H9 (cell line): ENCODE data around the gene TYK2. TPM values are rescaled to one million over a fixed set of nuclear protein-coding genes. Genes with fewer than 3 reads are reported as not detected.

Experiments
- DNase-seq: peaks from one replicate; pipeline ENCODE4 v3.0.0-alpha.2; 2017
- H2AFZ ChIP-seq: one replicate; pipeline ENCODE4 v1.6.1; 2013; ENCODE audit warnings: mild to moderate bottlenecking, low read length, control low read depth, moderate library complexity
- H2AK5ac ChIP-seq: 2 replicates; pipeline ENCODE4 v1.6.1; 2013; ENCODE audit warnings: low read length, control low read depth, mixed read lengths; ENCODE audit not compliant: insufficient read length
- H2BK120ac ChIP-seq: one replicate; pipeline ENCODE4 v1.6.1; 2013; ENCODE audit warnings: low read depth, mild to moderate bottlenecking, low read length, control low read depth, inconsistent platforms; ENCODE audit not compliant: poor library complexity, severe bottlenecking
- H2BK12ac ChIP-seq: 2 replicates; pipeline ENCODE4 v1.6.1; 2013; ENCODE audit warnings: low read length, control low read depth, mixed read lengths, low read depth; ENCODE audit not compliant: insufficient read length
- H2BK15ac ChIP-seq: 2 replicates; pipeline ENCODE4 v1.6.1; 2013; ENCODE audit warnings: low read depth, low read length, control low read depth
- H2BK20ac ChIP-seq: one replicate; pipeline ENCODE4 v1.6.1; 2013; ENCODE audit warnings: low read depth, mild to moderate bottlenecking, low read length, control low read depth, inconsistent platforms; ENCODE audit not compliant: poor library complexity, severe bottlenecking
- H2BK5ac ChIP-seq: 2 replicates; pipeline ENCODE4 v1.6.1; 2013; ENCODE audit warnings: low read length, control low read depth, mixed read lengths; ENCODE audit not compliant: insufficient read length
- H3K14ac ChIP-seq: 2 replicates; pipeline ENCODE4 v1.6.1; 2013; ENCODE audit warnings: low read length, control low read depth; ENCODE audit not compliant: insufficient read depth
- H3K18ac ChIP-seq: 2 replicates; pipeline ENCODE4 v1.6.1; 2013; ENCODE audit warnings: low read depth, mild to moderate bottlenecking, mixed read lengths, low read length, control low read depth; ENCODE audit not compliant: insufficient read length
- H3K23ac ChIP-seq: 2 replicates; pipeline ENCODE4 v1.6.1; 2013; ENCODE audit warnings: low read length, control low read depth, mixed read lengths, low read depth; ENCODE audit not compliant: insufficient read length
- H3K23me2 ChIP-seq: 2 replicates; pipeline ENCODE4 v1.6.1; 2013; ENCODE audit warnings: low read depth, mild to moderate bottlenecking, mixed read lengths, low read length, control low read depth; ENCODE audit not compliant: insufficient read length, poor library complexity, severe bottlenecking
- H3K27ac ChIP-seq: 2 replicates; pipeline ENCODE4 v1.5.1; 2013; ENCODE audit warnings: low read length, control low read depth, mixed read lengths, low read depth; ENCODE audit not compliant: insufficient read length
- H3K27me3 ChIP-seq: 2 replicates; pipeline ENCODE4 v1.6.1; 2013; ENCODE audit warnings: low read length, control low read depth, inconsistent platforms; ENCODE audit not compliant: insufficient read depth
- H3K4ac ChIP-seq: 2 replicates; pipeline ENCODE4 v1.6.1; 2013; ENCODE audit warnings: low read depth, mild to moderate bottlenecking, control low read depth, inconsistent platforms, low read length, moderate library complexity
- H3K4me1 ChIP-seq: 2 replicates; pipeline ENCODE4 v1.6.1; 2013; ENCODE audit warnings: low read length, control low read depth, inconsistent platforms; ENCODE audit not compliant: insufficient read depth
- H3K4me2 ChIP-seq: 2 replicates; pipeline ENCODE4 v1.6.1; 2013; ENCODE audit warnings: low read length, control low read depth, mixed read lengths; ENCODE audit not compliant: insufficient read length, insufficient read depth
- H3K56ac ChIP-seq: 2 replicates; pipeline ENCODE4 v1.6.1; 2013; ENCODE audit warnings: low read depth, mild to moderate bottlenecking, mixed read lengths, low read length, control low read depth; ENCODE audit not compliant: insufficient read length
- H3K79me1 ChIP-seq: 2 replicates; pipeline ENCODE4 v1.6.1; 2013; ENCODE audit warnings: low read depth, mild to moderate bottlenecking, moderate library complexity, low read length, control low read depth, inconsistent platforms; ENCODE audit not compliant: insufficient read depth, poor library complexity, severe bottlenecking
- H3K79me2 ChIP-seq: 2 replicates; pipeline ENCODE4 v1.6.1; 2013; ENCODE audit warnings: low read length, control low read depth, inconsistent platforms; ENCODE audit not compliant: insufficient read depth
- H3K9ac ChIP-seq: 2 replicates; pipeline ENCODE4 v1.6.1; 2013; ENCODE audit warnings: low read length, control low read depth, mixed read lengths; ENCODE audit not compliant: insufficient read length; ENCODE audit errors: extremely low read depth
- H3K9me3 ChIP-seq: one replicate; pipeline ENCODE4 v1.6.1; 2013; ENCODE audit warnings: low read depth, low read length, inconsistent platforms; ENCODE audit not compliant: control insufficient read depth
- H3T11ph ChIP-seq: one replicate; pipeline ENCODE4 v1.6.1; 2013; ENCODE audit warnings: mild to moderate bottlenecking, low read length, control low read depth, inconsistent platforms
- H4K20me1 ChIP-seq: one replicate; pipeline ENCODE4 v1.6.1; 2013; ENCODE audit not compliant: control insufficient read depth, insufficient read length, insufficient read depth
- H4K5ac ChIP-seq: 2 replicates; pipeline ENCODE4 v1.6.1; 2013; ENCODE audit warnings: low read depth, mild to moderate bottlenecking, mixed read lengths, low read length, control low read depth; ENCODE audit not compliant: insufficient read length
- H4K8ac ChIP-seq: replicated peaks from 2 replicates; pipeline ENCODE4 v1.6.1; 2013; ENCODE audit warnings: low read length, control low read depth, mixed read lengths, low read depth; ENCODE audit not compliant: insufficient read length
- H4K91ac ChIP-seq: 2 replicates; pipeline ENCODE4 v1.6.1; 2013; ENCODE audit warnings: low read depth, mild to moderate bottlenecking, moderate library complexity, mixed read lengths, low read length, control low read depth; ENCODE audit not compliant: insufficient read length
- H3K27ac Mint-ChIP-seq, 3 experiments: 2 replicates in 2 of 3; 3 replicates in 1 of 3; pipeline ENCODE4 v1.8.0; 2020 to 2021; ENCODE audit warnings: mixed read lengths in 3 of 3, mild to moderate bottlenecking in 1 of 3, moderate library complexity in 1 of 3
- H3K27me3 Mint-ChIP-seq: 2 replicates; pipeline ENCODE4 v1.8.0; 2021; ENCODE audit warnings: low read depth, mild to moderate bottlenecking, moderate library complexity, mixed read lengths
- H3K36me3 Mint-ChIP-seq, 3 experiments: 2 replicates in 2 of 3; 3 replicates in 1 of 3; pipeline ENCODE4 v1.8.0; 2020 to 2021; ENCODE audit warnings: low read depth in 3 of 3, mixed read lengths in 3 of 3; ENCODE audit not compliant: insufficient read depth in 1 of 3
- H3K4me1 Mint-ChIP-seq, 2 experiments: 2 replicates each; pipeline ENCODE4 v1.8.0; 2020; ENCODE audit warnings: mixed read lengths in 2 of 2
- H3K4me3 Mint-ChIP-seq, 2 experiments: 2 replicates in 1 of 2; 3 replicates in 1 of 2; pipeline ENCODE4 v1.8.0; 2020 to 2021; ENCODE audit warnings: mild to moderate bottlenecking in 2 of 2, mixed read lengths in 2 of 2, moderate library complexity in 1 of 2
- H3K9me3 Mint-ChIP-seq, 2 experiments: 2 replicates in 1 of 2; 3 replicates in 1 of 2; pipeline ENCODE4 v1.8.0; 2020; ENCODE audit warnings: mild to moderate bottlenecking in 2 of 2, mixed read lengths in 2 of 2, moderate library complexity in 1 of 2
- CTCF ChIP-seq: fragments of 200-600 bp; sonication (generic); conservative IDR thresholded peaks from 3 replicates; pipeline ENCODE4 v1.8.0; 2021; ENCODE audit warnings: antibody characterized with exemption, mild to moderate bottlenecking
- WGBS: extraction: QIAGEN DNeasy Blood & Tissue Kit; methylation state at CpG from one replicate; pipeline ENCODE4 v1.1.7; 2013; ENCODE audit warnings: missing lambda C conversion rate, low lambda C conversion rate, mixed read lengths; ENCODE audit not compliant: insufficient read length; ENCODE audit errors: extremely low coverage; 5-methylcytosine and 5-hydroxymethylcytosine counted together
- total RNA-seq: library from RNA; stranded (reverse); gene quantifications from 2 replicates; pipeline ENCODE4 v1.2.1, GENCODE V29; 2021

Gene TYK2
- total RNA-seq, 1 experiment from 2014 or later: 61.4 TPM

- H3K27me3 Mint-ChIP-seq: peaks cover 2% of the 10 kb centered on the region
- Histone ChIP-seq H2BK20ac (no peak overlapping the region), H2AFZ (no peak overlapping the region), H3K27me3 (no peaks in the 10 kb centered on the region), H2AK5ac (no peak overlapping the region), H4K5ac (no peak overlapping the region), H3K9ac (no peak overlapping the region), H3K79me2 (no peaks in the 10 kb centered on the region), H4K20me1 (no peaks in the 10 kb centered on the region), H3K18ac (no peak overlapping the region), H2BK120ac (no peak overlapping the region), H4K91ac (no peak overlapping the region), H3K9me3 (no peaks in the 10 kb centered on the region), H2BK12ac (no peak overlapping the region), H2BK5ac (no peak overlapping the region), H3K4me2 (no peak overlapping the region), H4K8ac (no peak overlapping the region), H3T11ph (no peak overlapping the region), H3K4ac (no peak overlapping the region), H3K4me1 (no peaks in the 10 kb centered on the region), H3K56ac (no peak overlapping the region), H3K23me2 (peaks cover 3% of the 10 kb centered on the region), H2BK15ac (no peak overlapping the region), H3K23ac (no peak overlapping the region), H3K27ac (no peak overlapping the region), H3K14ac (no peak overlapping the region), H3K79me1 (no peaks in the 10 kb centered on the region)
- H3K4me1 Mint-ChIP-seq: peaks cover 11 to 14% of the 10 kb centered on the region in 2 experiments
- no peak for DNase-seq
- H3K36me3 Mint-ChIP-seq: peaks cover 19 to 54% (median 33%) of the 10 kb centered on the region in 3 experiments
- H3K4me3 Mint-ChIP-seq: no peak overlapping the region
- H3K9me3 Mint-ChIP-seq: no peaks in the 10 kb centered on the region; a peak in 1 of 5 replicates
- H3K27ac Mint-ChIP-seq: peak overlapping the region in 2 of 3 experiments; percentile 64 to 92; a peak in 2 of 7 replicates
- WGBS: no CpG with 5 or more reads among the region's 29 CpGs
- TF ChIP-seq CTCF: no peak
These were observed 63.1 kb downstream of the TYK2 start for GRCh38 chr19:10317045-10317856.
